AG10803 (cell line): ENCODE data around the gene TMCO1.
"Not testable (repeated sequence)": the region's sequence is repeated elsewhere in the genome, so short reads cannot be mapped to it uniquely, and the experiment has no call there.

Experiments
- DNase-seq: peaks from one replicate; pipeline ENCODE4 v3.0.0; 2010; ENCODE audit warnings: low read depth
- H3K4me3 ChIP-seq: 2 replicates; pipeline ENCODE4 v1.5.1; 2011; ENCODE audit warnings: mild to moderate bottlenecking, low read length, control low read depth
- TF ChIP-seq, protein P1 (sequence below): conservative IDR thresholded peaks from 2 replicates; pipeline ENCODE4 v1.5.1; 2011; ENCODE audit warnings: mild to moderate bottlenecking, low read length, control low read depth, inconsistent platforms

TMCO1 gene

GRCh38 chr1:165763442-165763841 lies 5.2 kb downstream of the TMCO1 start:
- DNase-seq: no peak
- no peak overlapping the region for H3K4me3 ChIP-seq
- TF ChIP-seq, protein P1, sequence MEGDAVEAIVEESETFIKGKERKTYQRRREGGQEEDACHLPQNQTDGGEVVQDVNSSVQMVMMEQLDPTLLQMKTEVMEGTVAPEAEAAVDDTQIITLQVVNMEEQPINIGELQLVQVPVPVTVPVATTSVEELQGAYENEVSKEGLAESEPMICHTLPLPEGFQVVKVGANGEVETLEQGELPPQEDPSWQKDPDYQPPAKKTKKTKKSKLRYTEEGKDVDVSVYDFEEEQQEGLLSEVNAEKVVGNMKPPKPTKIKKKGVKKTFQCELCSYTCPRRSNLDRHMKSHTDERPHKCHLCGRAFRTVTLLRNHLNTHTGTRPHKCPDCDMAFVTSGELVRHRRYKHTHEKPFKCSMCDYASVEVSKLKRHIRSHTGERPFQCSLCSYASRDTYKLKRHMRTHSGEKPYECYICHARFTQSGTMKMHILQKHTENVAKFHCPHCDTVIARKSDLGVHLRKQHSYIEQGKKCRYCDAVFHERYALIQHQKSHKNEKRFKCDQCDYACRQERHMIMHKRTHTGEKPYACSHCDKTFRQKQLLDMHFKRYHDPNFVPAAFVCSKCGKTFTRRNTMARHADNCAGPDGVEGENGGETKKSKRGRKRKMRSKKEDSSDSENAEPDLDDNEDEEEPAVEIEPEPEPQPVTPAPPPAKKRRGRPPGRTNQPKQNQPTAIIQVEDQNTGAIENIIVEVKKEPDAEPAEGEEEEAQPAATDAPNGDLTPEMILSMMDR: no peak

DNA sequence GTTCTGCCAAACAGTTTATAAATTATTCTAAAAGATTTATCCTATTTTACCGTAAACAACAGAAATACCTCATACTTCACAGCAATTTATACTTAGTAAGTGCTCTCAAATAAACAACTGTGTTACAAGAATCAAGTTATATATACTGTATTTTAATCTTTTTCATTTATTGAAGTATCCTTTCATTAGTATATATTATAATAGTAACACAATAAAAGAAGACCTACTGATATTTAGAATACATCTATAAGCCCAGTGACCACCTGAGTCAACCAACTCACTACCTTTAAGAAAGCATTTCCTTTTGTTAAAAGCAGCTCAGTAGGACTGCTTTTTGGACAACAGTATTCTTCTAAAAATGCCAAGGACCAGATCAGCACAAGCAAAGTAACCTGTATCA lies 5.9 kb downstream of the TMCO1 start:
- H3K4me3 ChIP-seq: no peak overlapping the region
- DNase-seq: no peak
- TF ChIP-seq, protein P1: no peak

- TF ChIP-seq, protein P1: no peak
- no peak overlapping the region for H3K4me3 ChIP-seq
- no peak for DNase-seq
These were observed 9.6 kb downstream of the TMCO1 start for GRCh38 chr1:165759095-165759494.

GRCh38 chr1:165755393-165756010 lies 13.2 kb downstream of the TMCO1 start:
- no peak for DNase-seq
- no peak overlapping the region for H3K4me3 ChIP-seq
- TF ChIP-seq, protein P1: no peak

- no peak for DNase-seq
- TF ChIP-seq, protein P1: no peak
- no peak overlapping the region for H3K4me3 ChIP-seq
These were observed 14.7 kb downstream of the TMCO1 start for GRCh38 chr1:165753934-165754333.

DNA sequence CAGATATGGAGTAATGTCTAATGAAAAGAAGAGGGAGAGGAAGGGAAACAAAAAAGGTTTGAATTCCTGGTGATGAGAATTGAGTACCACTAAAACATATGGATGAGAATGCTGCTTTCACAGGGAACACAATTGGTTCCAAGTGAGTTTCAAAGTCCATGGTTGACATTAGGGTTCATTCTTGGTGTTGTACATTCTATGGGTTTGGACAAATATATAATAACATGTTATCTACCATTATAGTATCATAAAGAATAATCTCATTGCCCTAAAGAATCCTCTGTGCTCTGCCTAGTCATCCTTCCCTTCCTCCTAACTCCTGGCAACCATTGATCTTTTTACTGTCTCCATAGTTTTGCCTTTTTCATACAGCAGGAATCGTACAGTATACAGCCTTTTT lies 20.1 kb downstream of the TMCO1 start:
- DNase-seq: no peak
- TF ChIP-seq, protein P1: no peak
- no peak overlapping the region for H3K4me3 ChIP-seq

DNA sequence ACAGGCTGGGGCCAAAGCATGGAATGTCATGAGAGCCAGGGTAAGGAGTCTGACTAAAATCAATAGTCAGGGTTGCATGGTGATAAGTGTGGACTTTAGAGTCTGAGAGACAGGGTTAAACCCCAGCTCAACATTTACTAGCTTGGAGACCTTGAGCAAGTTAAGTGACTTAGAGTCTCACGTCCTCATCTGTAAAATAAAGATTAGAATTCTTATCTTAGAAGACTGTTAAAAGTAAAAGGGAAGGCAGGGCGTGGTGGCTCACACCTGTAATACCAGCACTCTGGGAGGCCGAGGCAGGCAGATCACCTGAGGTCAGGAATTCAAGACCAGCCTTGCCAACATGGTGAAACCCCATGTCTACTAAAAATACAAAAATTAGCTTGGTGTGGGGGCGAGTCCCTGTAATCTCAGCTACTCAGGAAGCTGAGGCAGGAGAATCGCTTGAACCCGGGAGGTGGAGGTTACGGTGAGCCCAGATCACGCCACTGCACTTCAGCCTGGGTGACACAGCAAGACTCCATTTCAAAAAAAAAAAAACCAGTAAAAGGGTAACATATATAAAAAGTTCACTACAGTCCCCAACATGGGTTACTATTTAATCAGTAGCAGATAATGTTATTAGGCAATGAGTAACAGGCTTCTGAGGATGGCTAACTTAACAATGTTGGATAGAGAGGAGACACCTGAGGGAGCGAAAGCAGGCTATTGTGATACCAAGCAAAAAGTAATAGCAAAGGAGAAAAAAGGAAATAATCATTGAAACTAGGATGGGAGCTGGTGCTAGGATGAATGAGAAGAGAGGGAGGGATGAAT lies 20.8 kb downstream of the TMCO1 start:
- DNase-seq: no peak
- no peak overlapping the region for H3K4me3 ChIP-seq
- TF ChIP-seq, protein P1: no peak

DNA sequence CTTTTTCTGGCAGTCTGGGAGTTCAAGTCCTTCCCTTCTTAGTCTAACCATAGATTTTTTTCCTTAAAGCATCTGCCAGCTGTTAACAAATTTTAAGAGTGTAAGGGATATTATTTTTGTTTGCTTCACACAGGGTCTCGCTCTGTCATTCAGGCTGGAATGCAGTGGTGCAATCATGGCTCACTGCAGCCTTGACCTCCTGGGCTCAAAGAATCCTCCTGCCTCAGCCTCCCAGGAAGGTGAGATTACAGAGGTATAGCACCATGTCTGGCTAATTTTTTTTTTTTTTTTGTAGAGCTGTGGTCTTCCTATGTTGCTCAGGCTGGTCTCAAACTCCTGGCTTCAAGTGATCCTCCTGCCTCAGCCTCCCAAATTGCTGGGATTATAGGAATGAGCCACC lies 23.8 kb downstream of the TMCO1 start:
- DNase-seq, H3K4me3 ChIP-seq: not testable (repeated sequence)
